WTC11 (cell line): ENCODE results near the gene MIR17HG. TPM values are rescaled to one million over a fixed set of nuclear protein-coding genes. Genes with fewer than 3 reads are reported as not detected.

Experiments used
- ATAC-seq: fragments of 200-7000 bp; cut with Tn5 transposase; 2 replicates; pipeline ENCODE4 v1.10.0; 2021; ENCODE audit warnings: mild to moderate bottlenecking, moderate library complexity
- CTCF ChIA-PET: fragments of 300-600 bp; sonication (Branson Sonifier 250); formaldehyde crosslinking; loops from one replicate; lab custom pipeline; 2021; ENCODE audit warnings: antibody characterized with exemption; lab: Charles Lee
- POLR2A ChIA-PET: fragments of 350-600 bp; sonication (Branson Sonifier 250); formaldehyde crosslinking; loops from one replicate; lab custom pipeline; 2021; ENCODE audit warnings: antibody characterized with exemption; lab: Charles Lee
- DNase-seq: peaks from one replicate; pipeline ENCODE4 v3.0.0; 2021; ENCODE audit warnings: low spot score
- H3K27ac Mint-ChIP-seq: 2 replicates; pipeline ENCODE4 v1.8.0; 2021; ENCODE audit warnings: mixed read lengths
- H3K27me3 Mint-ChIP-seq: 2 replicates; pipeline ENCODE4 v1.8.0; 2021; ENCODE audit warnings: low read depth, mild to moderate bottlenecking, moderate library complexity, mixed read lengths
- H3K36me3 Mint-ChIP-seq: 2 replicates; pipeline ENCODE4 v1.8.0; 2021; ENCODE audit warnings: mixed read lengths
- H3K4me1 Mint-ChIP-seq: 2 replicates; pipeline ENCODE4 v1.8.0; 2022; ENCODE audit warnings: mixed read lengths
- H3K4me3 Mint-ChIP-seq: 2 replicates; pipeline ENCODE4 v1.8.0; 2021; ENCODE audit warnings: mild to moderate bottlenecking, moderate library complexity, mixed read lengths
- H3K9me3 Mint-ChIP-seq: 2 replicates; pipeline ENCODE4 v1.8.0; 2021; ENCODE audit warnings: mixed read lengths
- CBFB ChIP-seq: sonication (generic); formaldehyde crosslinking; IDR thresholded peaks from 2 replicates; pipeline ENCODE4 v1.8.1; 2022; ENCODE audit warnings: mild to moderate bottlenecking, low read depth, missing genetic modification reagents
- E2F4 ChIP-seq: sonication (generic); formaldehyde crosslinking; IDR thresholded peaks from 2 replicates; pipeline ENCODE4 v1.8.1; 2022; ENCODE audit warnings: low read depth, mild to moderate bottlenecking, moderate library complexity, missing genetic modification reagents, borderline replicate concordance
- FOXJ3 ChIP-seq: sonication (generic); formaldehyde crosslinking; IDR thresholded peaks from 2 replicates; pipeline ENCODE4 v1.9.0; 2021; ENCODE audit warnings: missing genetic modification reagents, mild to moderate bottlenecking, borderline replicate concordance
- FOXK1 ChIP-seq: sonication (generic); formaldehyde crosslinking; IDR thresholded peaks from 2 replicates; pipeline ENCODE4 v1.8.0; 2022; ENCODE audit warnings: mild to moderate bottlenecking, moderate library complexity, missing genetic modification reagents
- GRHL2 ChIP-seq: fragments of 250-450 bp; sonication (Bioruptor Pico); IDR thresholded peaks from 2 replicates; pipeline ENCODE4 v1.8.0; 2022; ENCODE audit warnings: mild to moderate bottlenecking, moderate library complexity; ENCODE audit not compliant: insufficient replicate concordance, severe bottlenecking
- JAZF1 ChIP-seq: fragments of 250-450 bp; sonication (Bioruptor Pico); IDR thresholded peaks from 2 replicates; pipeline ENCODE4 v1.9.0; 2021; ENCODE audit warnings: moderate library complexity, mild to moderate bottlenecking, inconsistent platforms
- NFE2L1 ChIP-seq: sonication (generic); formaldehyde crosslinking; IDR thresholded peaks from 2 replicates; pipeline ENCODE4 v1.8.1; 2023; ENCODE audit warnings: missing genetic modification reagents
- PREB ChIP-seq: sonication (generic); formaldehyde crosslinking; IDR thresholded peaks from 2 replicates; pipeline ENCODE4 v1.8.1; 2022; ENCODE audit warnings: mild to moderate bottlenecking, missing genetic modification reagents, moderate library complexity, borderline replicate concordance
- SMAD3 ChIP-seq: sonication (generic); formaldehyde crosslinking; IDR thresholded peaks from 2 replicates; pipeline ENCODE4 v1.8.0; 2022; ENCODE audit warnings: missing genetic modification reagents, mild to moderate bottlenecking, borderline replicate concordance
- SOX15 ChIP-seq: fragments of 250-450 bp; sonication (Bioruptor Pico); IDR thresholded peaks from 2 replicates; pipeline ENCODE4 v1.9.0; 2021; ENCODE audit warnings: mild to moderate bottlenecking
- ZMAT4 ChIP-seq: fragments of 250-450 bp; sonication (Bioruptor Pico); IDR thresholded peaks from 2 replicates; pipeline ENCODE4 v1.9.0; 2021; ENCODE audit warnings: mild to moderate bottlenecking
- ZNF263 ChIP-seq: sonication (generic); formaldehyde crosslinking; IDR thresholded peaks from 2 replicates; pipeline ENCODE4 v1.8.1; 2022; ENCODE audit warnings: low read depth, mild to moderate bottlenecking, moderate library complexity, missing genetic modification reagents
- ZNF396 ChIP-seq: fragments of 250-450 bp; sonication (Bioruptor Pico); IDR thresholded peaks from 2 replicates; pipeline ENCODE4 v1.8.0; 2021; ENCODE audit warnings: mild to moderate bottlenecking, moderate library complexity, borderline replicate concordance
- ZNF423 ChIP-seq: fragments of 250-450 bp; sonication (Bioruptor Pico); IDR thresholded peaks from 2 replicates; pipeline ENCODE4 v2.1.2; 2022; ENCODE audit warnings: mild to moderate bottlenecking, moderate library complexity
- total RNA-seq: library from RNA; stranded (reverse); gene quantifications from 3 replicates; pipeline ENCODE4 v1.2.3, GENCODE V29; 2021
- TF ChIP-seq, protein P1 (sequence below): sonication (generic); formaldehyde crosslinking; IDR thresholded peaks from 2 replicates; pipeline ENCODE4 v1.8.1; 2022; ENCODE audit warnings: missing genetic modification reagents, borderline replicate concordance
- TF ChIP-seq, protein P2 (sequence below): fragments of 250-450 bp; sonication (Bioruptor Pico); conservative IDR thresholded peaks from 2 replicates; pipeline ENCODE4 v1.9.0; 2021; ENCODE audit warnings: mild to moderate bottlenecking
- TF ChIP-seq, protein P3 (sequence below): sonication (generic); formaldehyde crosslinking; IDR thresholded peaks from 2 replicates; pipeline ENCODE4 v1.8.1; 2023; ENCODE audit warnings: mild to moderate bottlenecking, missing genetic modification reagents
- TF ChIP-seq, protein P4 (sequence below): sonication (generic); formaldehyde crosslinking; IDR thresholded peaks from 2 replicates; pipeline ENCODE4 v1.8.0; 2023; ENCODE audit warnings: missing genetic modification reagents
- TF ChIP-seq, protein P5 (sequence below): sonication (generic); formaldehyde crosslinking; conservative IDR thresholded peaks from 2 replicates; pipeline ENCODE4 v1.8.1; 2023; ENCODE audit warnings: mild to moderate bottlenecking, low read depth, missing genetic modification reagents, moderate library complexity

Gene MIR17HG
- total RNA-seq, 1 experiment from 2014 or later: 37.1 TPM

DNA sequence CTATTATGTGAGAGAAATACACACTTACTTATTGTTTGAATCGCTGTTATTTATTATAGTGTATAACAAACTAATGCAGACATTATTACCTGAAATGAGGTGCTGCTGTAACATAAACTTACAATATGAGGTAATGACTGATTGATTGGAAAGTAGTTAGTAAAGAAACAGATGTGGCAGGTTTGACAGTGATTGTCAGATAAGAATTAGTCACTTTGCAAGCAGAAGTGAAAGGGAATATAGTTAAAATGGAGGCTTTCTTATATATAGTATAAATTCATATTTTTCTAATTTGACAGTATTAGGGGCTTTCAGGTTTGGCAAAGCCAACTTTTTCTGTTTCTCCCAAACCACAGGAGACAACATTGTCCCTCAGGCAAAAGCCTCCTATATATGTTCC, 20.6 kb downstream of the MIR17HG start:
- POLR2A ChIA-PET: no interaction called here
- DNase-seq (no peak), ATAC-seq (no peak)
- Mint-ChIP-seq H3K4me3 (no peak overlapping the region), H3K27ac (no peak overlapping the region), H3K9me3 (no peaks in the 10 kb centered on the region), H3K27me3 (no peaks in the 10 kb centered on the region), H3K36me3 (no peaks in the 10 kb centered on the region), H3K4me1 (peaks cover 13% of the 10 kb centered on the region)
- CTCF ChIA-PET: no interaction called here
- TF ChIP-seq, protein P1, sequence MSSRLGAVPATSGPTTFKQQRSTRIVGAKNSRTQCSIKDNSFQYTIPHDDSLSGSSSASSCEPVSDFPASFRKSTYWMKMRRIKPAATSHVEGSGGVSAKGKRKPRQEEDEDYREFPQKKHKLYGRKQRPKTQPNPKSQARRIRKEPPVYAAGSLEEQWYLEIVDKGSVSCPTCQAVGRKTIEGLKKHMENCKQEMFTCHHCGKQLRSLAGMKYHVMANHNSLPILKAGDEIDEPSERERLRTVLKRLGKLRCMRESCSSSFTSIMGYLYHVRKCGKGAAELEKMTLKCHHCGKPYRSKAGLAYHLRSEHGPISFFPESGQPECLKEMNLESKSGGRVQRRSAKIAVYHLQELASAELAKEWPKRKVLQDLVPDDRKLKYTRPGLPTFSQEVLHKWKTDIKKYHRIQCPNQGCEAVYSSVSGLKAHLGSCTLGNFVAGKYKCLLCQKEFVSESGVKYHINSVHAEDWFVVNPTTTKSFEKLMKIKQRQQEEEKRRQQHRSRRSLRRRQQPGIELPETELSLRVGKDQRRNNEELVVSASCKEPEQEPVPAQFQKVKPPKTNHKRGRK (CRISPR knock-in tag): no peak
- TF ChIP-seq GRHL2 (CRISPR knock-in tag) (no peak), SMAD3 (no peak), JAZF1 (CRISPR knock-in tag) (no peak), ZNF423 (CRISPR knock-in tag) (no peak), CBFB (no peak)
- TF ChIP-seq, protein P2, sequence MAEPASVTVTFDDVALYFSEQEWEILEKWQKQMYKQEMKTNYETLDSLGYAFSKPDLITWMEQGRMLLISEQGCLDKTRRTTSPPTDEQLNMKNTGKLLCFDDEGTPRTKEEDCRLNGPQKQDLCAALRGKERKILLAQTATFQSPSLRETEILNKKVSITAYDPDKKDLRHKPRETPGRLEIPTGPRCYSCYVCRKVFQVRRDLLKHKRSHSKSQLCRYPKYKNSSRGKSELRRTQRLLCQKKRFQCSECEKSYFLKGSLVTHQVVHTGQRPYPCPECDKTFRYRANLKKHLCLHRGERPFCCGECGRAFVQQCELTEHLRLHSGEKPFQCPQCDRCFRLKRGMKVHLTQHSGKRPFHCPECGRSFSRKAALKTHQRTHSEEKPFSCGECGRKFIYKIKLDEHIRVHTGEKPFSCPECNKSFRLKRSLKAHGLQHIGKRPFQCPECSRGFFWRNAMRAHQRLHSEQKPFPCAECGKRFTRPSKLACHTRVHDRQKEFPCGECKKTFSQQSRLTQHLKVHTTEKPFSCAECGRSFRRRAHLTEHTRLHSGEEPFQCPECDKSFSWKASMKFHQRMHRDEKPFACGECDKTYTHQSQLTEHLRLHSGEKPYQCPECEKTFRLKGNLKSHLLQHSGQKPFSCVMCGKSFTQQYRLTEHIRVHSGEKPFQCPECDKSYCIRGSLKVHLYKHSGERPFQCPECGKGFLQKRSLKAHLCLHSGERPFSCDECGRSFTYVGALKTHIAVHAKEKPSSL (CRISPR knock-in tag): no peak
- TF ChIP-seq, protein P3, sequence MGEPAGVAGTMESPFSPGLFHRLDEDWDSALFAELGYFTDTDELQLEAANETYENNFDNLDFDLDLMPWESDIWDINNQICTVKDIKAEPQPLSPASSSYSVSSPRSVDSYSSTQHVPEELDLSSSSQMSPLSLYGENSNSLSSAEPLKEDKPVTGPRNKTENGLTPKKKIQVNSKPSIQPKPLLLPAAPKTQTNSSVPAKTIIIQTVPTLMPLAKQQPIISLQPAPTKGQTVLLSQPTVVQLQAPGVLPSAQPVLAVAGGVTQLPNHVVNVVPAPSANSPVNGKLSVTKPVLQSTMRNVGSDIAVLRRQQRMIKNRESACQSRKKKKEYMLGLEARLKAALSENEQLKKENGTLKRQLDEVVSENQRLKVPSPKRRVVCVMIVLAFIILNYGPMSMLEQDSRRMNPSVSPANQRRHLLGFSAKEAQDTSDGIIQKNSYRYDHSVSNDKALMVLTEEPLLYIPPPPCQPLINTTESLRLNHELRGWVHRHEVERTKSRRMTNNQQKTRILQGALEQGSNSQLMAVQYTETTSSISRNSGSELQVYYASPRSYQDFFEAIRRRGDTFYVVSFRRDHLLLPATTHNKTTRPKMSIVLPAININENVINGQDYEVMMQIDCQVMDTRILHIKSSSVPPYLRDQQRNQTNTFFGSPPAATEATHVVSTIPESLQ (CRISPR knock-in tag): no peak

DNA sequence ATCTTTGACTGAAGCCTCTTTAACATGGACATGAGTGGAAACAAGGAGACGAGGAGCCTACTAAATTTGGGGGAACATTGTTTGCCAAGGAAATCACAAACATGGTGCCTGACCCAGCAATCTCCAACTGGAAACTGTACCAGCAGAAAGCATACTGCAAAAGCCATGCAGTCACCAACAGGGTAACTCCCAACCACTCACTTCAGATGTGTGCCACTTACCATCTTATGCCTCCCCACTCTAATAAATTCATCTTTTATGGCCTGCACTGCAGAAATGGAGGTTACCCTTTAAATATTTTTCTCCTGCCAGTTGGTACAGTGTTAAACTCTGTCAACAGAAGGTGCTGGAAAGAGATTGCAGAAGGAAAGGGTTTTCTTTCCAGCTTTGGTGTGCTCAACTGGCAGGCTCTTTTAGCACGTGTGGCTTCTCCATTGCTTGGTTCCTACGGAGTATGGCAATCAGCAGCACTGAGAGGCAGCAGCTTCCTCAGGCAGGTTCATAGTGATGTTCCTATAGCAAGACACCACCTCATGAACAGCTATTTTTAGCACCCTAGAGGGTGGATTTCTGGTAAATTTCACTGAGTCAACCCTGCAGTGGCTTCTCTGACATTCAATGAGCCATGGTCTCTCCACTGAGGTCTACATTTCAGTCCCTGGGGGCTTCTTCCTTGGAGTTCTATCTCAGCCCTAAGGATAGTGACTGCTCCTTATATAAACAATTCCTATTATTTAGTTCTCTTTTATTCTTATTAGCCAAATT, 21.4 kb downstream of the MIR17HG start:
- H3K4me3 Mint-ChIP-seq: no peak overlapping the region
- ATAC-seq: no peak
- no peaks in the 10 kb centered on the region for H3K27me3 Mint-ChIP-seq
- no peaks in the 10 kb centered on the region for H3K36me3 Mint-ChIP-seq
- no peak overlapping the region for H3K27ac Mint-ChIP-seq
- ChIA-PET POLR2A (no interaction called here), CTCF (interaction anchor here (1.4 kb wide), 1 partner anchor 37 kb away, joined by 3 read pairs; no protein-coding TSS in a partner anchor)
- H3K9me3 Mint-ChIP-seq: no peaks in the 10 kb centered on the region
- DNase-seq: no peak
- H3K4me1 Mint-ChIP-seq: peaks cover 13% of the 10 kb centered on the region
- TF ChIP-seq, protein P3 (CRISPR knock-in tag): no peak
- no peak for TF ChIP-seq ZMAT4 (CRISPR knock-in tag)
- TF ChIP-seq, protein P4, sequence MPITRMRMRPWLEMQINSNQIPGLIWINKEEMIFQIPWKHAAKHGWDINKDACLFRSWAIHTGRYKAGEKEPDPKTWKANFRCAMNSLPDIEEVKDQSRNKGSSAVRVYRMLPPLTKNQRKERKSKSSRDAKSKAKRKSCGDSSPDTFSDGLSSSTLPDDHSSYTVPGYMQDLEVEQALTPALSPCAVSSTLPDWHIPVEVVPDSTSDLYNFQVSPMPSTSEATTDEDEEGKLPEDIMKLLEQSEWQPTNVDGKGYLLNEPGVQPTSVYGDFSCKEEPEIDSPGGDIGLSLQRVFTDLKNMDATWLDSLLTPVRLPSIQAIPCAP (CRISPR knock-in tag): no peak
- TF ChIP-seq PREB (CRISPR knock-in tag): no peak
- no peak for TF ChIP-seq SOX15 (CRISPR knock-in tag)
- no peak for TF ChIP-seq E2F4 (CRISPR knock-in tag)
- TF ChIP-seq NFE2L1 (CRISPR knock-in tag): no peak
- no peak for TF ChIP-seq ZNF396 (CRISPR knock-in tag)
- no peak for TF ChIP-seq FOXK1 (CRISPR knock-in tag)
- no peak for TF ChIP-seq ZNF263 (CRISPR knock-in tag)
- no peak for TF ChIP-seq FOXJ3
- TF ChIP-seq, protein P5, sequence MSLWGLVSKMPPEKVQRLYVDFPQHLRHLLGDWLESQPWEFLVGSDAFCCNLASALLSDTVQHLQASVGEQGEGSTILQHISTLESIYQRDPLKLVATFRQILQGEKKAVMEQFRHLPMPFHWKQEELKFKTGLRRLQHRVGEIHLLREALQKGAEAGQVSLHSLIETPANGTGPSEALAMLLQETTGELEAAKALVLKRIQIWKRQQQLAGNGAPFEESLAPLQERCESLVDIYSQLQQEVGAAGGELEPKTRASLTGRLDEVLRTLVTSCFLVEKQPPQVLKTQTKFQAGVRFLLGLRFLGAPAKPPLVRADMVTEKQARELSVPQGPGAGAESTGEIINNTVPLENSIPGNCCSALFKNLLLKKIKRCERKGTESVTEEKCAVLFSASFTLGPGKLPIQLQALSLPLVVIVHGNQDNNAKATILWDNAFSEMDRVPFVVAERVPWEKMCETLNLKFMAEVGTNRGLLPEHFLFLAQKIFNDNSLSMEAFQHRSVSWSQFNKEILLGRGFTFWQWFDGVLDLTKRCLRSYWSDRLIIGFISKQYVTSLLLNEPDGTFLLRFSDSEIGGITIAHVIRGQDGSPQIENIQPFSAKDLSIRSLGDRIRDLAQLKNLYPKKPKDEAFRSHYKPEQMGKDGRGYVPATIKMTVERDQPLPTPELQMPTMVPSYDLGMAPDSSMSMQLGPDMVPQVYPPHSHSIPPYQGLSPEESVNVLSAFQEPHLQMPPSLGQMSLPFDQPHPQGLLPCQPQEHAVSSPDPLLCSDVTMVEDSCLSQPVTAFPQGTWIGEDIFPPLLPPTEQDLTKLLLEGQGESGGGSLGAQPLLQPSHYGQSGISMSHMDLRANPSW (CRISPR knock-in tag): no peak
